ENCODE data around the gene DCC.

DCC gene

DNA sequence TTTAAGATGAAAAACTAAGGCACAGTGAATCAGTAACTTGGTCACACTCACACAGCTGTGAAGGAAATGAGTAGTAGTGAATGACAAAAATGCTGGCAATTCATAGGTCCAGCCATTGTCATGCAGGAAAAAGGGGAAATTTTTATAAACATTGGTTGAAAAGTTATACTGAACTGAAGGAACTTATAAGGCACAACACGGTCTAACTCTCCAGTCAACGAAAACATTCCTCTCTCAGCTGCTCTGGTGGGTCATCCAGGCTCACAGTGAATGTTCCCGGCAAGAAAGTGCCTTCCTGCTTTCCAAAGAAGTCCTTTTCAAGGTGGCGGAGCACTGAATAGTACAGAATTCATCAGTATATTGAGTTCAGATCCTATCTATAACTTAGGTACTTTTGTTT lies 476.1 kb downstream of the DCC start:
- TF ChIP-seq, protein P1, sequence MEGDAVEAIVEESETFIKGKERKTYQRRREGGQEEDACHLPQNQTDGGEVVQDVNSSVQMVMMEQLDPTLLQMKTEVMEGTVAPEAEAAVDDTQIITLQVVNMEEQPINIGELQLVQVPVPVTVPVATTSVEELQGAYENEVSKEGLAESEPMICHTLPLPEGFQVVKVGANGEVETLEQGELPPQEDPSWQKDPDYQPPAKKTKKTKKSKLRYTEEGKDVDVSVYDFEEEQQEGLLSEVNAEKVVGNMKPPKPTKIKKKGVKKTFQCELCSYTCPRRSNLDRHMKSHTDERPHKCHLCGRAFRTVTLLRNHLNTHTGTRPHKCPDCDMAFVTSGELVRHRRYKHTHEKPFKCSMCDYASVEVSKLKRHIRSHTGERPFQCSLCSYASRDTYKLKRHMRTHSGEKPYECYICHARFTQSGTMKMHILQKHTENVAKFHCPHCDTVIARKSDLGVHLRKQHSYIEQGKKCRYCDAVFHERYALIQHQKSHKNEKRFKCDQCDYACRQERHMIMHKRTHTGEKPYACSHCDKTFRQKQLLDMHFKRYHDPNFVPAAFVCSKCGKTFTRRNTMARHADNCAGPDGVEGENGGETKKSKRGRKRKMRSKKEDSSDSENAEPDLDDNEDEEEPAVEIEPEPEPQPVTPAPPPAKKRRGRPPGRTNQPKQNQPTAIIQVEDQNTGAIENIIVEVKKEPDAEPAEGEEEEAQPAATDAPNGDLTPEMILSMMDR (conservative IDR thresholded peaks at IDR 0.05) = no peak
- TF ChIP-seq ZFX (IDR thresholded peaks at IDR 0.05) = no peak

DNA sequence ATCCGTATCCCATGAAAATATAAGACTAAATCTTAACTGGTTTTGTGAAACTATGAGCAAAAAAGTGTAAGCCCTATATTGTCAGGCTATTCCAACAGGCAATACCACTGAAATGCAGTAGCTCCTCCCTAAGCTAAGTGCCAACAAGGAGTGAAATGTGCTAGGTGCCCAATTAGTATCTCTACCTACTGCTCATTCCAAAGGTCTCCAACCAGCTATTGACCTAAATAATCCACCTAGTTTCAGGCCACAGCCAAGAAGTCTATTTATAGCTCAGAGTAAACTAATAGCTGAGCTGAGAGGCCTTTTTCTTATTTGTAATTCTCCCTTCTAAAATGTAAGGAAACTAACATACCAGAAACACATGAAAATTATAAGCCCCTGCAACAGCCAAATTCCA lies 482.2 kb downstream of the DCC start:
- TF ChIP-seq ZFX (IDR thresholded peaks at IDR 0.05) = no peak
- TF ChIP-seq, protein P1 (conservative IDR thresholded peaks at IDR 0.05) = no peak
- no peak overlapping the region for H3K27ac ChIP-seq

More for the DNA sequence above, 476.1 kb downstream of the DCC start:
- no peak overlapping the region for H3K27ac ChIP-seq

DNA sequence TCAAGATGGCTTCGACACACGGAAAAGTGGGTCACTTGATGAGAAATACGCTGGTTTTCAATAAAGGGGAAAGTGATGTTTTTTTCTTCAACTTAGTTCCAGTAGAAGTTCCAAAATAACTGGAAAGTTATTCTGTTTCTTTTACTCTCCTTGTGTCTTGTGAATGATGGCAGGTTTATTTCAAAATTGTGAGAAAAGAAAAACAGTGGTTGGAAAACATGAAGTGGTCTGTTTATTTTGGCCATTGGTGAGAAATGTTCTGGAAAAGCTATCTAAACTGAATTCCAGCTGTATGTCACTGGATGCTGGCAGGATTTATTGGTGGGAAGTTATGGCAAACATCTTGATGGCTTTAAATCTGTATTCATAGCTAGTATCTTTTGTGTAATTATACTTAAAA lies 484.1 kb downstream of the DCC start:
- H3K27ac ChIP-seq = no peak overlapping the region
- TF ChIP-seq, protein P1 (conservative IDR thresholded peaks at IDR 0.05) = no peak
- TF ChIP-seq ZFX (IDR thresholded peaks at IDR 0.05) = no peak

DNA sequence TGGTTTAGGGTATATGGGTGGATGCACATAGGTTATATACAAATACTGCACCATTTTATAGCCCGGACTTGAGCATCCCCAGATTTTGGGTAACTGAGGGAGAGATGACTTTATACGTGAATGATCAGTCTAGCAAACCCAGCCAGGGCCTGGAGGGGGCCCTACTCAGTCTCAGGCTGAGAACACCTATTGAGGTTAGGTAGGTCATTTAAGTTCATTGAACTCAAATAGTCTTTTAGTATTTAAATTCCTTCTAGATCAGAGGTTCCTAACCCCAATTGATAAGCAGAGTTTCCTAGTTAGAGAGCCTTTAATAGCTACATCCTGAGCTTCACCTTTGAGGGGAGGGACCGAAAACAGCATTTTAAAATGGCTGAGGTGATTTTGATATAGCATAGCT lies 487.0 kb downstream of the DCC start:
- TF ChIP-seq, protein P1 (conservative IDR thresholded peaks at IDR 0.05) = no peak
- TF ChIP-seq ZFX (IDR thresholded peaks at IDR 0.05) = no peak
- no peak overlapping the region for H3K27ac ChIP-seq

DNA sequence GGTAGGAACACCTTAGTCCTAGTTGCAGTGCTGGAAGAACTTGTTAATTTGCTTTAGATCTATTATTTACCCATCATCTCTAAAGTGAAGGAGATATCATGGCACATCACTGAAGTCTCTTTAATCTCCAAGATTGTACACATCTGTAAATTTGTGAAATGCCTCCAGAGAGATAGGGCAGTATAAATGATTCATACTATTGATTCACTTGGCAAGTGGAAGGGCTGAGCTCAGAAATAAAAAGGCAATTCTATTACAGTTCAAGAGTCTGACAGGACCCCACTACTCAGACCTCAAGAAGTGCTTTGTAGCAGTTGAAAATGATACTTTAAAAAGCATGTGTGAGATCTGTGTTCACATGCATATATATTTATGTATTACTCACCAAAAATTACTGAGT lies 489.3 kb downstream of the DCC start:
- no peak overlapping the region for H3K27ac ChIP-seq
- TF ChIP-seq, protein P1 (conservative IDR thresholded peaks at IDR 0.05) = no peak
- no peak for TF ChIP-seq ZFX (IDR thresholded peaks at IDR 0.05)

DNA sequence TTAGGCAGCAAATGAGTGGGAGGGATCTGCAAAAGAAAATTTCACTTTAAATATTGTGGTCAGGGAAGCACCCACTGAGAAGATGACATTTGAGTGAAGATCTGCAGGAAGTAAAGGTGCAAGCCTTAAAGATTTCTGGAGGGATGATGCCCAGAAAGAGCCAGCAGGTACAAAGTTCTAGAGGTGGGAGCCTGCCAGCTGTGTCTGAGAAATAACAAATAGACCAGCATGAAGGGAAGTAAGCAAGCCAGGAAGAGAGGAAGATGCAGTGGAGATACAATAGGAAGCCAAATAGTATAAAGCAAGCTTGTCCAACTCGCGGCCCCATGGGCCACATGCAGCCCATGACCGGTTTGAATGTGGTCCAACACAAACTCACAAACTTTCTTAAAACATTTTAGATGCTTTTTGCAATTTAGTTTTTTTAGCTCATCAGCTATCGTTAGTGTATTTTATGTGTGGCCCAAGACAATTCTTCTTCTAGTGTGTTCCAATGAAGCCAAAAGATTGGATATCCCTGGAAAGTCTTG lies 489.9 kb downstream of the DCC start:
- no peak for TF ChIP-seq ZFX (IDR thresholded peaks at IDR 0.05)
- TF ChIP-seq, protein P1 (conservative IDR thresholded peaks at IDR 0.05) = no peak
- no peak overlapping the region for H3K27ac ChIP-seq

DNA sequence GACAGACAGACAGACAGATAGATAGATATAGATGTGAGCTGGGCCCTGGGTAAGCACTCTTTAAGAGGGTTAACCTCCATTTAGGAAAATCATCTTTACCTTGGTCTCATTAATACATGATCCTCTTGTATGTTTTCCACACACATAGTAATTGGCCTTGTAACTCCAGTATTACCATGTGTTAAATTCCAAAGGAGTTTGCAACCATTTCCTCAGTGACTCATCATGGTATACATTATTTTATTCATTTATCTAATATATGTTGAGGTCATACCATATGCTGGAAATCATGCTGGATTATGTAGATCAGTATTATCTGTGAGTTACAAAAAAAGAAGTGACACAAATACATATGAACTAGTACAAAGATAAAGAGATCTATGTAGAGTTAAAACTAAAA lies 504.3 kb downstream of the DCC start:
- TF ChIP-seq, protein P1 (conservative IDR thresholded peaks at IDR 0.05) = no peak
- TF ChIP-seq ZFX (IDR thresholded peaks at IDR 0.05) = no peak
- no peak overlapping the region for H3K27ac ChIP-seq

Data from C4-2B (cell line).